Hindlimb muscle (tissue), 1 donor: ENCODE results near the gene EPS8L3. TPM values are rescaled to one million over a fixed set of nuclear protein-coding genes. Genes with fewer than 3 reads are reported as not detected.
"Not testable (repeated sequence)": the region's sequence is repeated elsewhere in the genome, so short reads cannot be mapped to it uniquely, and the experiment has no call there.

Source experiments
- DNase-seq: peaks from one replicate; pipeline ENCODE4 v3.0.0-alpha.2; 2013
- polyA plus RNA-seq: library from polyadenylated mRNA; unstranded; fragments of 120-200 nt; gene quantifications from one replicate; pipeline ENCODE4 v1.2.1, GENCODE V29; 2013; ENCODE audit not compliant: insufficient read length

Gene EPS8L3
- polyA plus RNA-seq, 1 donor: 0.34 TPM

- DNase-seq: no peak
Observed at GRCh38 chr1:109704173-109704572, 59.5 kb downstream of the EPS8L3 start.

- not testable (repeated sequence) for DNase-seq
Observed at GRCh38 chr1:109702940-109703339, 60.8 kb downstream of the EPS8L3 start.

Other genes with a start within 250 kb of the EPS8L3 start
- gene GPR61, start 224.1 kb downstream of the EPS8L3 start, polyA plus RNA-seq: 3.1 TPM
- 6.4 TPM for gene GNAI3, start 215.3 kb downstream of the EPS8L3 start, polyA plus RNA-seq
- gene GNAT2, start 144.3 kb downstream of the EPS8L3 start, polyA plus RNA-seq: not detected
- gene AMPD2, start 144.1 kb downstream of the EPS8L3 start, polyA plus RNA-seq: 27.6 TPM
- gene GSTM4, start 107.8 kb downstream of the EPS8L3 start, polyA plus RNA-seq: 19.4 TPM
- gene GSTM2, start 95.9 kb downstream of the EPS8L3 start, polyA plus RNA-seq: 157 TPM
- 50.6 TPM for gene GSTM1, start 76.1 kb downstream of the EPS8L3 start, polyA plus RNA-seq
- gene GSTM5, start 51.7 kb downstream of the EPS8L3 start, polyA plus RNA-seq: 19.8 TPM
- gene GSTM3, start 22.9 kb downstream of the EPS8L3 start, polyA plus RNA-seq: 34.4 TPM
- gene CSF1, start 146.9 kb upstream of the EPS8L3 start, polyA plus RNA-seq: 14.4 TPM
- 40.8 TPM for gene AHCYL1, start 220.8 kb upstream of the EPS8L3 start, polyA plus RNA-seq